ENCODE measurements around the gene TMEM231.
"Not testable (repeated sequence)": the region's sequence is repeated elsewhere in the genome, so short reads cannot be mapped to it uniquely, and the experiment has no call there.

Gene TMEM231

DNA sequence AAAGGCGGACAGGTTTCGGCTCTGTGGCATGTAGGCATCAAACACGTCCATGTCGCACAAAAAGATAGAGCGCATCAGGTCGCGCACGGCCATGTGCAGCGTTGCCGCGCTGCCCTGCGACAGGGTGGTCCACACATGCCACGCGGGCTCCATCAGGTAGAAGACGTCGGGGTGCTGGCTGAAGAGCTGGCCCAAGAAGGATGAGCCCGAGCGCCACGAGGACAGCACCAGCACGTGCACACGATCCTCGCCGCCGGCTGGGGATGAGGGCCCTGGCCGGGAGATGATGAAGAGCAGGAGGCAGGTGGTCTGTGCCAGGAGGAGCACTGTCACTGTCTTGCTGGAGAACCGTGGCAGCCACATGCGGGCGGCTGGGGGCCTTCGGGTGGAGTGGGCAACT is 26.1 kb downstream of the TMEM231 start:
- DNase-seq, result no peak

- DNase-seq, result no peak
These were observed 26.8 kb downstream of the TMEM231 start for GRCh38 chr16:75529056-75529905.

DNA sequence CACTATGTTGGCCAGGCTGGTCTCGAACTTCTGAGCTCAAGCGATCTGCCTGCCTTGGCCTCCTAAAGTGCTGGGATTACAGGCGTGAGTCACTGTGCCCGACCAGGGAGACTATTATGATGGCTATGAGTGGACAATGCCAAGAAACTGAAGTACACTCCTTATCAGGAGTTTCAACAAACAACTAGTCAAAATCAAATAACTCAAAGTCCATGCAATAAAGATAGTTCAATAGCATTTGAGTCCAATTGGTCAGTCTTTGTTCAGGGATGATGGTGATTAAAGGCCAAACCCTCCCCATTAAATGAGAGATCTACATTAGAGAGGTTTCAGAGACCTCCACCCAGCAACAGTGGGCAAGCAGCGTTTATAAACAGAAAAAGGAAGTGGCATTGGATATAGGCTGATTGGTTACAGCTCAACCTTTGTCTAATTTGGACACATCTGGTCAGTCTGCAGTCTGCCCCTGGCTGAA is 28.2 kb downstream of the TMEM231 start:
- peak; percentile 13 for DNase-seq

GRCh38 chr16:75526032-75526790 is 29.8 kb downstream of the TMEM231 start:
- DNase-seq, result no peak

DNA sequence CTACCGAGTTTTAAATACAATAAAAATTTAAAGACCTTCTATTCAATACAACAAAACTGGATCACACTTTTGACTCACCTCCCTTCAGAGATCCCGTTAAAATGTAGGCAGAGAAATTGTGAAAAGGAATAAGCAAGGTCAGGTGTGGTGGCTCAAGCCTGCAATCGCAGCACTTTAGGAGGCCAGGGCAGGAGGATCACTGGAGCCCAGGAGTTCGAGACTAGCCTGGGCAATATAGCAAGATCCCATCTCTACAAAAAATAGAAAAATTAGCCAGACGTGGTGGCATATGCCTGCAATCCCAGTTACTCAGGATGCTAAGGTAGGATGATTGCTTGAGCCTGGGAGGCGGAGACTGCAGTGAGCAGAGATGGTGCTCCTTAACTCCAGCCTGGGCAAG is 36.9 kb downstream of the TMEM231 start:
- DNase-seq, result no peak

GRCh38 chr16:75516189-75516966 is 39.7 kb downstream of the TMEM231 start:
- peak; percentile 32 for DNase-seq

- DNase-seq, result no peak
These were observed 41.8 kb downstream of the TMEM231 start for GRCh38 chr16:75514296-75514695.

DNA sequence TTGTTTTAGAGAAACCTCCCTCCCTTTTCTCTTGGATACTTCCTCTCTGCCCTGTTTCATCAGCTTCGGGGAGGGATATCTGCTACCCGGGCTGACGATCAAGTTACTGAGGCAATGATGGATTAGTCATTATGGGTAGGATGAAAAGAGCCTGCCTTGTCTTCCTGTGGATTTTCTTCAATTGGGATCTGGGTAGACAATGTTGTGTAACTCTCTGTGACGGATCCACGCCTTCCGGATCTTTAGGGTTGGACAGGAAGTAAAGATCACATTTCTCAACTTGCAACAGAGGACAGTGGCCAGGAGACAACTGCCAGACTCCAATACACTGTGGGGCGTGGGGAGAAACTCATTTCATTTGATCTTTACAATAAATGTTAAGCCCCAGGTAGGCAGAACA is 49.5 kb downstream of the TMEM231 start:
- DNase-seq, result no peak

DNA sequence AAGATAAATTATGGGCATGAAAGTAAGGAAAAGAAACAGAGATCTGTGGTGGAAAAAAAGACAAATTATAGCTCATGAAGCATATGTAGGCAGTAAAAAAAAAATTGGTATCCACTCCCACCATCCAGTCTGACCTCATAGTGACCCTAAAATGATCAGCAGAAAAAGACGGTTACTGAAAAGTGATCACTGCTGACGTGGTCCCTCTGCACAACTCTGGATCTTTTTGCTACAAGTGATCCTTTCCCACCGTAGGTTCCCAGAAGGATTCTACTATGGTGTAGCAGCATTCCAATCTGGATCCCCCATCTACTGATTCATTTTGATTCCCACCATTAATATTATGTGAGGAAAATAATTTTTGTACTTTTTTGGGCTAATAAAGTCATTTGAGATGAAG is 49.9 kb downstream of the TMEM231 start:
- no peak for DNase-seq

- no peak for DNase-seq
These were observed 52.3 kb downstream of the TMEM231 start for GRCh38 chr16:75503801-75504200.

DNA sequence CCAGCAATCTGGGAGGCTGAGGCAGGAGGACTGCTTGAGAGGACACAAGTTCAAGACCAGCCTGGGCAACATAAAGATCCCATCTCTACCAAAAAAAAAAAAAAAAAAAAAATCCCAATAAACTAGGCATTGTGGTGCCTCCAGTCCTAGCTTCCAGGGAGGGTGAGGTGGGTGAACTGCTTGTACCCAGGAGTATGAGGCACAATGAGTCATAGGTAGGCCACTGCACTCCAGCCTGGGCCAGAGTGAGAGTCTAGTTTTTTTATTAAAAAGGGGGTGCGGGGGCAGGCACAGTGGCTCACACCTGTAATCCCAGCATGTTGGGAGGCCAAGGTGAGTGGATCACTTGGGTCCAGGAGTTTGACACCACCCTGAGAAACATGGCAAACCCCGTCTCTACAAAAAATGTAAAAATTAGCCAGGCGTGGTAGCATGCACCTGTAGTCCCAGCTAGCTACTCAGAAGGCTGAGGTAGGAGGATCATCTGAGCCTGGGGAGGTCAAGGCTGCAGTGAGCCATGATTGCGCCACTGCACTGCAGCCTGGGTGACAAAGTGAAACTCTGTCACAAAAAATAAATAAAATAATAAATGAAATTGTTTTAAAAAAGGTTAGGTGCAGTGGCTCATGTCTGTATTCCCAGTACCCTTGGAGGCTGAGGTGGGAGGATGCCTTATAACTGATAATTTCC is 53.0 kb downstream of the TMEM231 start:
- no peak for DNase-seq

- DNase-seq, result not testable (repeated sequence)
These were observed 54.2 kb downstream of the TMEM231 start for GRCh38 chr16:75501820-75502219.

DNA sequence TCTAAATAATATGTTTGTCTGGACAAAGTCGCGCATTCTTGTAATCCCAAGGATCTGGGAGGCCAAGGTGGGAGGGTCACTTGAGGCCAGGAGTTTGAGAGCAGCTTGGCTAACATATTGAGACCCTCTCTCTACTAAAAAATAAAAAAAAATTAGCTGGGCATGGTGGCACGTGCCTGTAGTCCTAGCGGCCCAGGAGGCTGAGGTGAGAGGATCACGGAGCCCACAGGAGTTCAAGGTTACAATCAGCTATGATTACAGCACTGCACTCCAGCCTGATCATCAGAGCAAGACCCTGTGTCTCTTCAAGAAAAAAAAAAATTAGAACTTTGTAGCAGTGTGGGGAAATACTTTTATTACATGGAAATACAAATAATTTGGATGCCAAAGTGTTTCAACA is 54.7 kb downstream of the TMEM231 start:
- DNase-seq, result no peak

GRCh38 chr16:75498605-75499322 is 57.3 kb downstream of the TMEM231 start:
- DNase-seq, result not testable (repeated sequence)

GRCh38 chr16:75497558-75497957 is 58.5 kb downstream of the TMEM231 start:
- no peak for DNase-seq

DNA sequence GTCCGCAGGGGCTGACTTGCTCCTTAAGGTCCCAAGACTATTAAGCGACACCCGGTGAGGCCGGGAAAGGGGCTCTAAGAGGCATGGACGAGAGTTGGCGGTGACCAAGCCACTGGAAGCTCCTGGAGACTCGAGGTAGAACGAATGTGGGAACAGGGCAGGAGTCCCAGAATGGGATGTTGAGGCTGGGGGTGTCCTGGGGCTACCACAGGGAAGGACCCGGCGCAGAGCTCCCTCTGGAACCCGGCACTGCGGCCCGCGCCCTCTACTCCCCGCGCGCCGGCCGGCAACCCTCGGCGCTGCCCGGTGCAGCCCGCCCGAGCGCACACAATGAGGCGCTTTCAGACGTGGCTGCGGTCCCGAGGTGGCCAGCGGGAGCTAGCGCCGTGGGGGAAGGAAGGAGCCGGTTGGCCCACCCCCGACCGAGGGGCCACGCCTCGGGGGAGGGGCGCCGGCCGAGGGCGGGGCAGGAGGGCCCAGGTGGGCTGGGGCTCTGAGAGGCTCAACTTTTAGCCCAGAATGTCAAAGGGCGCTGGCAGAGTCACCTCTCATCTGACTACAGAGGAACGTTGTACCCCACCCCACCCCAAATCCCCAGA is 60.9 kb downstream of the TMEM231 start, which contains the start of gene CHST6:
Gene CHST6, minus strand, starts transcription at position 366 of the 599 bp plus-strand sequence. CDS start 15,613 bp downstream, outside the sequence.
- DNase-seq, result no peak

- no peak for DNase-seq
These were observed 61.4 kb downstream of the TMEM231 start for GRCh38 chr16:75494661-75495075.

DNA sequence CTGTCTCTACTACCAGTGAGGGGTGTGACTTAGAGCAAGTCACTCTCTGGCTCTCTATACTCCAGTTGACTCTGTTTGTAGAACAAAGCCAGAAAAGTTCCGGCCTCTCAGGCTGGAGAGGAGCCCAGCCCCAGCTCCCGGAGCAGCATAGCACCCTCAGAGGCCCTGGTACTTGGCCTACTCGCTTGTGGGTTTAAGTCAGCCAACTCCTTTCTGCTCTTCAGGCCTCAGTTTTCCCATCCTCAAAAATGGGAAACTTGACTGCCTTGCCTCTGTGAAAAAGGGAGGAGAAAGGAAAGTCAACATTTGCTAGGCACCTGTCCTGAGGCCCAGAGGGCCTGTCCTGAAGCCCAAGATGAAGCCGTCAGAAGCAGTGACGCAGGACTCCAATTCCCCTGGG is 61.9 kb downstream of the TMEM231 start:
- DNase-seq, result no peak

DNA sequence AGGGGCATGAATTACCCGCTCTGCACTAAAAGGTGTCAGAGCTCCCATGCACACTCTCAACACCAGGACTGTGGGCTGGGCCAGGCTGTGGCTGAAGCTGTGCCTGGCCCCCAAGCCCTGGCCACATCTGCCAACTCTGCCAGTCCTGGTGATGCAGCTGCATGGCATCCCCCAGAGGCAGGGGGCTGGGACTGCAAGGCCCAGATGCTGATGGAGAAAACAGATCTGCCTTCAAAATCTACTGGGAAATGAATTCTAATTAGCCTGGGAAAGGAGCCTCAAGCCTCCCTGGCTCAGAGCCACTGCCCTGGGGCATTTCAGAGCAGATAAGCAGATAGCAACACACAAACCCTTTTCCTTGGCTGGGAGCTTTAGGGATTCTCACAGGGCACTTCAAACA is 64.2 kb downstream of the TMEM231 start:
- DNase-seq, result no peak

DNA sequence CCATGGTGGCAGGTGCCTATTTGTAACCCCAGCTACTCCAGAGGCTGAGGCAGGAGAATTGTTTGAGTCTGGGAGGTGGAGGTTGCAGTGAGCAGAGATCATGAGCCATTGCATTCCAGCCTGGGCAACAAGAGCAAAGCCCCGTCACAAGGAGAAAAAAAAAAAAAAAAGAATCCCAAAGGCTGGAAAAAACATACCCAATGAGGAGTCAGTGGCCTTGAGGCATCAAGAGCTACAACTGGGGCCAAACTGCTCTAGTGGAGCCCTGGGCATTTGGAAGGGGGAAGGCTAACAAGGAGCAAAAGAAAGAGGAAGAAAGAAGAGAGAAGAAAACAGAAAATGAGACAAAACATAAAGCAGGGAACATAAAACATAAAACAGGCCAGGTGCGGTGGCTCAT is 67.7 kb downstream of the TMEM231 start:
- no peak for DNase-seq
